Measurements from ENCODE around the gene GRK6. TPM values are rescaled to one million over a fixed set of nuclear protein-coding genes. Genes with fewer than 3 reads are reported as not detected.

Gene GRK6
- total and polyA plus RNA-seq, 9 donors: 13.8 to 25.0 (median 19.3) TPM

DNA sequence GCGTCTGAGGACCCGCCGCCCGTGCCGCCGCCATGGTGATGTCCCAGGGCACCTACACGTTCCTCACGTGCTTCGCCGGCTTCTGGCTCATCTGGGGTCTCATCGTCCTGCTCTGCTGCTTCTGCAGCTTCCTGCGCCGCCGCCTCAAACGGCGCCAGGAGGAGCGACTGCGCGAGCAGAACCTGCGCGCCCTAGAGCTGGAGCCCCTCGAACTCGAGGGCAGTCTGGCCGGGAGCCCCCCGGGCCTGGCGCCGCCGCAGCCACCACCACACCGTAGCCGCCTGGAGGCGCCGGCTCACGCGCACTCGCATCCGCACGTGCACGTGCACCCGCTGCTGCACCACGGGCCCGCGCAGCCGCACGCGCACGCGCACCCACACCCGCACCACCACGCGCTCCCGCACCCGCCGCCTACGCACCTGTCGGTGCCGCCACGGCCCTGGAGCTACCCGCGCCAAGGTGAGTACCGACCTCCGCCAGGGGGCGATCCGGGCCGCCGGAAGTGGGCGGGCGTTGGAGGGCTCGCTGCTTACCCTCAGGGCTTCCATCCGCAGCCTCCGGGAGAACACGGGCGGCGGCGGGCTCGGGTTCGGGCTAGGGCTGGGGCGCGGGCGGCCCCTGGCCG is 28.7 kb downstream of the GRK6 start:
- WGBS (ENCODE audit: insufficient coverage): under 1% methylated on average over 80 of the region's 80 CpGs
- peak overlapping the region; percentile 51 for H3K4me3 ChIP-seq (ENCODE audit: low read length)
- peak; percentile 83 for DNase-seq
- no peaks in the 10 kb centered on the region for H3K9me3 ChIP-seq (replicated peaks; ENCODE audit: control insufficient read depth, low read depth, low read length)
- H3K36me3 ChIP-seq (ENCODE audit: control insufficient read depth, insufficient read depth, low read length): peaks cover 36% of the 10 kb centered on the region
- peaks cover 47% of the 10 kb centered on the region for H3K4me1 ChIP-seq (ENCODE audit: control insufficient read depth, insufficient read depth, low read length)
- peaks cover 24% of the 10 kb centered on the region for H3K27me3 ChIP-seq (ENCODE audit: control insufficient read depth, insufficient read depth, low read length)
- peak overlapping the region; percentile 51 for H3K27ac ChIP-seq (ENCODE audit: low read length)

DNA sequence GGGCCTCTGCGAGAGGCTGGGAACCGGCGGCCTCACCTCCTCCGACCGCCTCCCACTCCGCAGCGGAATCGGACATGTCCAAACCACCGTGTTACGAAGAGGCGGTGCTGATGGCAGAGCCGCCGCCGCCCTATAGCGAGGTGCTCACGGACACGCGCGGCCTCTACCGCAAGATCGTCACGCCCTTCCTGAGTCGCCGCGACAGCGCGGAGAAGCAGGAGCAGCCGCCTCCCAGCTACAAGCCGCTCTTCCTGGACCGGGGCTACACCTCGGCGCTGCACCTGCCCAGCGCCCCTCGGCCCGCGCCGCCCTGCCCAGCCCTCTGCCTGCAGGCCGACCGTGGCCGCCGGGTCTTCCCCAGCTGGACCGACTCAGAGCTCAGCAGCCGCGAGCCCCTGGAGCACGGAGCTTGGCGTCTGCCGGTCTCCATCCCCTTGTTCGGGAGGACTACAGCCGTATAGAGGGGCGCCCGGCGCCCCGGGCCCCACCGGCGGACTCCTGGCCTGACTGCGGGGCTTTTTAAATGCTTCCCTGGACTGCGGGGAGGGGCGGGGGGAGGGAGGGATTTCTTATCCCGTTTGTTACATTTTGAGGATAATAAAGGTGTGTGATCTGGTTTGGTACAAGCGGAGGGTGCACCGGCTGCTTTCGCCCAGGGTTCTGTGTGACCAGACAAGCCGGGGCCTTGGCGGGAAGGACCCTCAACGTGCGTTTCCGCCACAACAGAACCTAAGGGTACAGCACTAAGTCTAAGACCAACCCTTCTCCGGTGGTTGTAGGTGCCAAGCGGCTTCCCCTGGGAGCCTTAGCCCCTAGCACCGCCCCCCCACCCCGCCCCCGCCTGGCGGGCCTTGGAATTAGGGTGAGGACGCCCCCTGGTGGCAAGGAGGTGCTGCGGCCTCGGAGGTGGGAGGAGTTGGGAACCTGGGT is 29.4 kb downstream of the GRK6 start:
- Histone ChIP-seq H3K27me3 (ENCODE audit: control insufficient read depth, insufficient read depth, low read length) (peaks cover 17% of the 10 kb centered on the region), H3K9me3 (replicated peaks; ENCODE audit: control insufficient read depth, low read depth, low read length) (no peaks in the 10 kb centered on the region), H3K36me3 (ENCODE audit: control insufficient read depth, insufficient read depth, low read length) (peaks cover 42% of the 10 kb centered on the region), H3K4me3 (ENCODE audit: low read length) (peak overlapping the region; percentile 51), H3K4me1 (ENCODE audit: control insufficient read depth, insufficient read depth, low read length) (peaks cover 44% of the 10 kb centered on the region), H3K27ac (ENCODE audit: low read length) (peak overlapping the region; percentile 55)
- peak; percentile 93 for DNase-seq
- WGBS (ENCODE audit: insufficient coverage): under 1% methylated on average over 53 of the region's 76 CpGs

DNA sequence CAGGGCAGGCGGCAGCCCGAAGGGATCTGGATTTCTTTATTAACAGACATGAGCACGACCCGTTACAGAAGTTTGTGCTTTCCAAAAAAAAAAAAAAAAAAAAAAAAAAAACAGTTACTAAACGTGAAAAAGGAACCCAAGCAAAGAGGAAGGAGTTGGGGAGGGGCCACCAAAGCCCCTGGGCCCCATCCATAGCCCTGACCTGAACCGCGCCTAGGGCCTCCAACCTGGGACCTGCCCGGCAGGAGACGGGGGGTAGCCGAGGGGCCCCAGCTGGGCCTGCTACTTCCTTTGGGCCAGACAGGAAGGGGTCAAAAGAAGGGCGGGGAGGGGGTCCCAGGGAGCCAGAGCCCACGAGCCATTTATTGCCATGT is 30.1 kb downstream of the GRK6 start:
- 15% methylated on average over 3 of the region's 12 CpGs for WGBS (ENCODE audit: insufficient coverage)
- peaks cover 47% of the 10 kb centered on the region for H3K4me1 ChIP-seq (ENCODE audit: control insufficient read depth, insufficient read depth, low read length)
- no peak overlapping the region for H3K4me3 ChIP-seq (ENCODE audit: low read length)

DNA sequence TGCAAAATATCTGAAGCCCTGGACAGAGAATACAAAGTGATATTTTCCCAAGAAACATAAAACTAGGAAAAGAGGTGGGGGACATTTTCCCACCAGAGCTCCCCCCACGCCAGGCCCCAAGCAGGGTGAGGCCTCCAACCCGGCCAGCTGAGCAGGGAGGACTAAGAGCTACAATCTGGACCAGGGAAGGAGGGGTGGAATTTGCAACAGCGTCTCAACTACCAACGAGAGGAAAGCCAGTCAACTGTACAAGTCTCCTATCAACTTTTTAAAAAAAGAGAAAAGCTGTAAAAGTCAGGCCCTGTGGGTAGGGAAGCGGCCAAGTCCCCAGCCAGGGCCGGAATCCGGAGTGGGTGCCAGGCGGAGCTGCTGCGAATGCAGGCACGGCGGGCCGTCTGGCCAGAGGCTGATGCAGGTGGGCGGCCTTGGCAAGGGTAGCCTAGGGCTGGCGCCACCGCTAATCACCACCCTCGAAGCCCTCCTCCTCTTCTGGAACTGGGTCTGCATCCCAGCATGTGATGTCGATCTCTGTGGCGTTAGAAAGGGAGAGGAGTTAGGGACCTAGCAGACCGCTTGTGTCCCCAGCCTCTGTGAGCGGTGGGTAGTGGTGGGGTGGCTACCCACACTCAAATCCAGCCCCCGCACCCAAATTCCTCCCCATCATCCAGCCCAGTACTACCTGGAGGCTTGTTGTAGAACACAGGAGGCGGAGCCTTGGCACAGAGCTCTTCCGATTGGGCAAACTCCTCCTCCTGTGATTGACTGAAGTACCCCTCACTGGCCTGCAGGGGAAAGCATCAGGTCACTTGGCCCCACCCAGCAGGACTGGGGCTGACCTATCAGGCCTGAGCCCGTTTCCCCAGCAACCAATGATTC is 30.7 kb downstream of the GRK6 start:
- Histone ChIP-seq H3K9me3 (replicated peaks; ENCODE audit: control insufficient read depth, low read depth, low read length) (no peaks in the 10 kb centered on the region), H3K36me3 (ENCODE audit: control insufficient read depth, insufficient read depth, low read length) (peaks cover 51% of the 10 kb centered on the region), H3K27me3 (ENCODE audit: control insufficient read depth, insufficient read depth, low read length) (peaks cover 13% of the 10 kb centered on the region), H3K27ac (ENCODE audit: low read length) (peak overlapping the region; percentile 74), H3K4me3 (ENCODE audit: low read length) (no peak overlapping the region), H3K4me1 (ENCODE audit: control insufficient read depth, insufficient read depth, low read length) (peaks cover 52% of the 10 kb centered on the region)
- WGBS (ENCODE audit: insufficient coverage): 24% methylated on average over 8 of the region's 24 CpGs
- DNase-seq: peak; percentile 97

More for the DNA sequence above, 30.1 kb downstream of the GRK6 start:
- DNase-seq: no peak
- no peaks in the 10 kb centered on the region for H3K9me3 ChIP-seq (replicated peaks; ENCODE audit: control insufficient read depth, low read depth, low read length)
- peaks cover 45% of the 10 kb centered on the region for H3K36me3 ChIP-seq (ENCODE audit: control insufficient read depth, insufficient read depth, low read length)
- peaks cover 17% of the 10 kb centered on the region for H3K27me3 ChIP-seq (ENCODE audit: control insufficient read depth, insufficient read depth, low read length)
- H3K27ac ChIP-seq (ENCODE audit: low read length): peak overlapping the region; percentile 74

DNA sequence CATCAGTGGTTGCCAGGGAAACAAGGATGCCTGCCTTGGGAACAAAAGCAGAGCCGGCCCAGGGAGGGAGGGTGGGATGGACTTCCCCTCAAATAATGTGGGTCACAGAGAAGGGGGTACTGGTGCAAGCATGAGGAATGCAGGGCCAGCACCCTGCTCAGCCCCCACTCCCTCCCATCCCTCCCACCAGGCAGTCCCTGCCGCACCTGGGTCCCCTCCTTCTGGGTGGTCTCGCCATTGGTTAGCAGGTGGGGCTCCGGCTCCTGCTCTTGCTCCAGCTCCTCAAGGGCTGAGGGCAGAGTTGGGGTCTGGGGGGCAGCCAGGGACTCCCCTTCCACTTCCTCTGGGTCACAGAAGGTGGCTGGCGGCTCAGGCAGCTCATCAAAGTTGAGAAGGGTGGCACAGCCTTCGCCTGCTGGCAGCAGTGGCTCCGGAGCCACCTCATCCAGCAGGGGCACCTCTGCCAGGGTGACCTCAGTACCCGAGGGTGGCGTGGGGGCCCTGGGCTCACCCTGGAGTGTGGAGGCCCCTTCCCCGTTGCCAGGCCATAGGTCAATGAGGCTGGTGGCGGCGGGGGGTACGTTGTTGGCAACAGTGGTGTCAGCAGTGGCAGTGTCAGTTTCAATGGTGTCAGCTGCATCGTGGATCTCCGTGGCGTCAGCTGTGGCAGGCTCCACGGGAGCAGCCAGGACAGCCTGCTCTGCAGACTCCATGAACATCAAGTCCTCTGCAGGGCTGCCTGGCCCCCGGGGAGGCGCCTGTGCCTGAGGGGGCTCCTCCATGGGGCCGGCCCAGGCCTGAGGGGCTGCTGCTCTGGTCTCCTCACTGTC is 31.6 kb downstream of the GRK6 start:
- DNase-seq: peak; percentile 39
- Histone ChIP-seq H3K4me1 (ENCODE audit: control insufficient read depth, insufficient read depth, low read length) (peaks cover 52% of the 10 kb centered on the region), H3K9me3 (replicated peaks; ENCODE audit: control insufficient read depth, low read depth, low read length) (no peaks in the 10 kb centered on the region), H3K27ac (ENCODE audit: low read length) (peak overlapping the region; percentile 84), H3K36me3 (ENCODE audit: control insufficient read depth, insufficient read depth, low read length) (peaks cover 59% of the 10 kb centered on the region), H3K4me3 (ENCODE audit: low read length) (no peak overlapping the region), H3K27me3 (ENCODE audit: control insufficient read depth, insufficient read depth, low read length) (peaks cover 8% of the 10 kb centered on the region)
- WGBS (ENCODE audit: insufficient coverage): 74% methylated on average over 17 of the region's 20 CpGs

DNA sequence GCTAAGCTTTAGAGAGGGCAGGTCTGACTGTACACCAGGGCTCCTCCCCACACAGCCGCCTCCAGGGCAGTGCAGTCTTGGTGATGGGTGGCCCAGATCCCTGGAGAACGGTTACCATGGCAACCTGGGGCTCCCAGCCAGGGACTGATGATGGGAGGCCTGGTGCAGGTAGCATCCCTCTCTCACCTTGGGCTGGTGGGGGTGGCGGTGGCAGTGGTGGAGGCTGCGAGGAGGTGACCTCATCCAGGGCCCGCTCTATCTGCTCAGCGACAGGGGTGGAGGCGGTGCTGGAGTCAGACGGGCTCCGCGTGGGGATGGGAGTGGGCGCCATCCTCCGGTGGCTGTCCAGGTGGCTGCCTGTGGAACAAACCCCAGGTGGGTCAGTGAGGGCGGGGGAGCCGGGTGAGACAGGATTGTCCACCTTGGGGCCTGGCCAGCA is 32.5 kb downstream of the GRK6 start:
- no peak overlapping the region for H3K4me3 ChIP-seq (ENCODE audit: low read length)
- H3K9me3 ChIP-seq (replicated peaks; ENCODE audit: control insufficient read depth, low read depth, low read length): no peaks in the 10 kb centered on the region
- peak overlapping the region; percentile 17 for H3K27ac ChIP-seq (ENCODE audit: low read length)
- peaks cover 66% of the 10 kb centered on the region for H3K36me3 ChIP-seq (ENCODE audit: control insufficient read depth, insufficient read depth, low read length)
- WGBS (ENCODE audit: insufficient coverage): 77% methylated on average over 12 of the region's 14 CpGs
- H3K4me1 ChIP-seq (ENCODE audit: control insufficient read depth, insufficient read depth, low read length): peaks cover 45% of the 10 kb centered on the region
- peaks cover 3% of the 10 kb centered on the region for H3K27me3 ChIP-seq (ENCODE audit: control insufficient read depth, insufficient read depth, low read length)
- peak; percentile 37 for DNase-seq

DNA sequence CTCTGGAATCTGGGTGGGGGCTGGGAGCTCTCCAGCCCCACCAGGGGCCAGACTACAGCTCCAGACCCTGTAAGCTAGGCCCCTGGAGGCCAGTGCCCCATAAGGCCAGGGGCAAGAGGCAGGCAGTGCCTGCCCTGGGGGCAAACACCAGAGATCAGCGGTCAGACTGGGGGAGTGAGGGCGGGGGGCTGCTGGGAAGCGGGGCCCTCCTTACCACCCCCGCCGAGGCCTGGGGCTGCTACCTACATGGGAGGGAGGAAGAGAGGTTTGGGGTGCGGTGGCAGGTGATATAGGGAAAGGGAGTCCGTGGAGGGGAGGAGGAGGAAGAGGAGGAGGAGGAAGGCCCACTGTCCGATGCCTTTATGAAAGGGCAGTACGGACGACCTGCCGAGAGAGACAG is 32.9 kb downstream of the GRK6 start:
- peaks cover 66% of the 10 kb centered on the region for H3K36me3 ChIP-seq (ENCODE audit: control insufficient read depth, insufficient read depth, low read length)
- no peaks in the 10 kb centered on the region for H3K27me3 ChIP-seq (ENCODE audit: control insufficient read depth, insufficient read depth, low read length)
- H3K4me1 ChIP-seq (ENCODE audit: control insufficient read depth, insufficient read depth, low read length): peaks cover 41% of the 10 kb centered on the region
- 80% methylated on average over 7 of the region's 11 CpGs for WGBS (ENCODE audit: insufficient coverage)
- no peak overlapping the region for H3K4me3 ChIP-seq (ENCODE audit: low read length)
- no peaks in the 10 kb centered on the region for H3K9me3 ChIP-seq (replicated peaks; ENCODE audit: control insufficient read depth, low read depth, low read length)
- no peak overlapping the region for H3K27ac ChIP-seq (ENCODE audit: low read length)
- no peak for DNase-seq

DNA sequence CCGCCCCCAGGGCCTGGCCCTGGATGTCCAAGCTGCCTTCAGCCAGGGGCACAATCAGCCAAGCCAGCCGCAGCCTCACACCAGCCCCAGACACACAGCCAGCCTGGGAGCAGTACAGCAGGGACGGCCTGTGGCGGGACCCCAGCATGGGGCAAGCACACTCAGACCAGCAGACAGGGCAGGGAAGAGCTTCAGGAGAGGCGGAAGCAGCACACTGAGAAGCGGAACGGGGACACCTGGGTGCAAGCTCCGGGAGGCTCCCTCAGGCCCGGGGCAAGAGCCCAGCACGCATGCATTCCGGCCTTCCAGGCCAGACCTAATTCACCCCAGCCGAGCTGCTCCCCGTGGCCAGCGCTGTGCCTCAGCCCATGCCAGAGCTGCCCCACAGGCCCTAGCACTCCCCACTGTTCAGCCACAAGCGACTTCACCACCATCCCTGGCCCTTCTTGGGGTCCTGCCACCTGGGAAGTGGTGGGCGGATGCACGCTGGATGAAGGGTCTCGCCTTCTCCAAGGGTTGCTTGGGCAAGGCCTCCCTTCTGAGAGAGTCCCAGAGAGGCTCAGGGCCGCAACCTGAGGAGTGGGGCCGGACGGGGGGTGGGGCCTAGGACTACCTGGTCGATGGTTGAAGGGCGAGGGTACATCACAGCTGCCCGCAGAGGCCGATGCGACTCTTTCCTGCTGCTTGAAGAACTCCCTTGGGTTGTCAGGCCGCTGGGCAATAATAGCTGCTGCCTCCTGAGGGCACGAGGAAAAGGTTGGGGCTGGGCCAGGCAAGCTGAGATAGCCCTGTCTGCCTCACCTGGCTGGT is 33.5 kb downstream of the GRK6 start:
- no peaks in the 10 kb centered on the region for H3K27me3 ChIP-seq (ENCODE audit: control insufficient read depth, insufficient read depth, low read length)
- H3K36me3 ChIP-seq (ENCODE audit: control insufficient read depth, insufficient read depth, low read length): peaks cover 67% of the 10 kb centered on the region
- no peak for DNase-seq
- 82% methylated on average over 20 of the region's 28 CpGs for WGBS (ENCODE audit: insufficient coverage)
- peaks cover under 1% of the 10 kb centered on the region for H3K9me3 ChIP-seq (replicated peaks; ENCODE audit: control insufficient read depth, low read depth, low read length)
- no peak overlapping the region for H3K27ac ChIP-seq (ENCODE audit: low read length)
- no peak overlapping the region for H3K4me3 ChIP-seq (ENCODE audit: low read length)
- H3K4me1 ChIP-seq (ENCODE audit: control insufficient read depth, insufficient read depth, low read length): peaks cover 38% of the 10 kb centered on the region
